ENCODE data around the gene CEP350. TPM values are rescaled to one million over a fixed set of nuclear protein-coding genes. Genes with fewer than 3 reads are reported as not detected.

The CEP350 gene
- total and polyA plus RNA-seq, 2 donors from 2014 or later = 2.8 to 46.5 TPM

GRCh38 chr1:180117764-180118116 is 163.1 kb downstream of the CEP350 start:
- no peak for FAIRE-seq
- no peaks in the 10 kb centered on the region for H3K27me3 ChIP-seq (ENCODE audit: control insufficient read depth, insufficient read depth, low read length)
- H3K9me3 ChIP-seq (ENCODE audit: control insufficient read depth in 2 of 3, insufficient read depth in 1 of 3, low read length in 3 of 3) = no peaks in the 10 kb centered on the region
- H3K4me3 ChIP-seq (ENCODE audit: low read length in 3 of 3) = no peak overlapping the region
- peaks cover 0 to 7% (median 0%) of the 10 kb centered on the region in 3 donors for H3K4me1 ChIP-seq (ENCODE audit: control insufficient read depth in 2 of 3, insufficient read depth in 2 of 3, low read depth in 1 of 3, low read length in 3 of 3)
- no peak overlapping the region for H3K27ac ChIP-seq (ENCODE audit: low read depth in 2 of 2, low read length in 2 of 2)
- intact Hi-C loops (cut with DNase I) = no loop called here
- no peak overlapping the region for H3K9ac ChIP-seq (ENCODE audit: low read length in 3 of 3)
- TF ChIP-seq CTCF (IDR thresholded peaks at IDR 0.05; ENCODE audit: borderline replicate concordance, extremely low read depth, insufficient read depth) = no peak
- H3K36me3 ChIP-seq (ENCODE audit: control insufficient read depth in 2 of 3, insufficient read depth in 3 of 3, low read length in 3 of 3) = peaks cover 0 to 2% (median 0%) of the 10 kb centered on the region in 3 donors
- DNase-seq = no peak

DNA sequence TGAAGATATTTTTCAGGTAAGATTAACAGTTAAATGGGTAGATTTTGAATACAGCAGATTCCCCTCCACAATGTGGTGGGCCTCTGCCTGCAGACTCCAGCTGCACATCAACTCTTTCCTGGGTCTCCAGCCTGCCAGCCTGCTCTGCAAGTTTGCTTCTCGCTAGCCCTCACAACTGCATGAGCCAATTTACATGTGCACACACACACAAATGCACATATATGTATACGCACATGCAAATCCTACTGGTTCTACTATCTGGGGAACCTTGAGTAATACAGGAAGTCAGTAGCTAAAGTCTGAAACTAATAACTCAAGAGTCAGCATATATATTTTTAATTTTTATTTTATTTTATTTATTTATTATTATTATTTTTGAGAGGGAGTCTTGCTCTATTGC is 165.2 kb downstream of the CEP350 start:
- no peak overlapping the region for H3K27ac ChIP-seq (ENCODE audit: low read depth in 2 of 2, low read length in 2 of 2)
- H3K36me3 ChIP-seq (ENCODE audit: control insufficient read depth in 2 of 3, insufficient read depth in 3 of 3, low read length in 3 of 3) = no peaks in the 10 kb centered on the region
- H3K27me3 ChIP-seq (ENCODE audit: control insufficient read depth, insufficient read depth, low read length) = no peaks in the 10 kb centered on the region
- no peak for FAIRE-seq
- DNase-seq = no peak
- H3K4me3 ChIP-seq (ENCODE audit: low read length in 3 of 3) = no peak overlapping the region
- peaks cover 0 to 7% (median 0%) of the 10 kb centered on the region in 3 donors for H3K4me1 ChIP-seq (ENCODE audit: control insufficient read depth in 2 of 3, insufficient read depth in 2 of 3, low read depth in 1 of 3, low read length in 3 of 3)
- no peaks in the 10 kb centered on the region for H3K9me3 ChIP-seq (ENCODE audit: control insufficient read depth in 2 of 3, insufficient read depth in 1 of 3, low read length in 3 of 3)
- TF ChIP-seq CTCF (IDR thresholded peaks at IDR 0.05; ENCODE audit: borderline replicate concordance, extremely low read depth, insufficient read depth) = no peak
- intact Hi-C loops (cut with DNase I) = no loop called here
- H3K9ac ChIP-seq (ENCODE audit: low read length in 3 of 3) = no peak overlapping the region

DNA sequence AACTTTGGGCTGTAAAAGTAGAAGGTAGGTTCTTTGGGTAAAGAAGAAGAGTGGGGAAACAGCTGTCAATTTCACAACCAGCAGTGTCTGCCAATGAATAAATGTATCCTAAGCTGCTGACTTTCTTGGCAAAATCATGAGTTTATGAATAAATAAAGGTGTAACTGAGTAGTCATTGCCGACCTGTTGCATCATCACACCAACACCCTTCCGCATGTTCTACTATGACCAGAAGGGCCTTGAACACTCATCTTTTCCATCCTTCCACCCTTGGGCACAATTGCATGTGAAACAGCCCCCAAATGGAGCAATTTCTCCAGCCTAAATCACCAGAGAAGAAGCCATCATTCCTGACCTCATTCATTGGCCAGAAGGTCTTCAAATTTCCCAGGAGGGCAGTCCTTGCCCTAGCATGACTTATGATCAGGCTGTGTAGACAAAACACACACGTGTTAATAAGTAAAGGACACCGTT is 168.9 kb downstream of the CEP350 start:
- FAIRE-seq (no peak), DNase-seq (no peak)
- H3K9me3 ChIP-seq (ENCODE audit: control insufficient read depth in 2 of 3, insufficient read depth in 1 of 3, low read length in 3 of 3) = no peaks in the 10 kb centered on the region
- H3K4me3 ChIP-seq (ENCODE audit: low read length in 3 of 3) = no peak overlapping the region
- no peaks in the 10 kb centered on the region for H3K36me3 ChIP-seq (ENCODE audit: control insufficient read depth in 2 of 3, insufficient read depth in 3 of 3, low read length in 3 of 3)
- intact Hi-C loops (cut with DNase I) = no loop called here
- no peaks in the 10 kb centered on the region for H3K27me3 ChIP-seq (ENCODE audit: control insufficient read depth, insufficient read depth, low read length)
- H3K4me1 ChIP-seq (ENCODE audit: control insufficient read depth in 2 of 3, insufficient read depth in 2 of 3, low read depth in 1 of 3, low read length in 3 of 3) = no peaks in the 10 kb centered on the region
- H3K27ac ChIP-seq (ENCODE audit: low read depth in 2 of 2, low read length in 2 of 2) = no peak overlapping the region
- no peak for TF ChIP-seq CTCF (IDR thresholded peaks at IDR 0.05; ENCODE audit: borderline replicate concordance, extremely low read depth, insufficient read depth)
- no peak overlapping the region for H3K9ac ChIP-seq (ENCODE audit: low read length in 3 of 3)

DNA sequence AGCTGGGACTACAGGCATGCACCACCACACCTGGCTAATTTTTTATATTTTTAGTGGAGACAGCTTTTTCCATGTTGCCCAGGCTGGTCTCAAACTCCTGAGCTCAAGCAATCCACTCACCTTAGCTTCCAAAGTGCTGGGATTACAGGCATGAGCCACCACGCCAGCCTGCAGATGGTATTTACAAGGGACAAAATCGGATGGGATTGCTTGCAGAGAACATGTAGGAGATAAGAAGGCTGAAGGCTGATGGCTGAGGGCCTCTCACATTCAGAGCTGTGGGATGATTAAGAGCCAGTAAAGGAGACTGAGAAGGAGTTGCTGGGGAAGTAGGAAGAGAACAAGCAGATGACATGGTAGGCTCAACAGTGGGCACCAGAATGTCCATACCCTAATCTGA is 176.0 kb downstream of the CEP350 start:
- Histone ChIP-seq H3K9ac (ENCODE audit: low read length in 3 of 3) (no peak overlapping the region), H3K27me3 (ENCODE audit: control insufficient read depth, insufficient read depth, low read length) (no peaks in the 10 kb centered on the region), H3K36me3 (ENCODE audit: control insufficient read depth in 2 of 3, insufficient read depth in 3 of 3, low read length in 3 of 3) (no peaks in the 10 kb centered on the region), H3K4me1 (ENCODE audit: control insufficient read depth in 2 of 3, insufficient read depth in 2 of 3, low read depth in 1 of 3, low read length in 3 of 3) (no peaks in the 10 kb centered on the region), H3K27ac (ENCODE audit: low read depth in 2 of 2, low read length in 2 of 2) (no peak overlapping the region), H3K4me3 (ENCODE audit: low read length in 3 of 3) (no peak overlapping the region), H3K9me3 (ENCODE audit: control insufficient read depth in 2 of 3, insufficient read depth in 1 of 3, low read length in 3 of 3) (no peaks in the 10 kb centered on the region)
- intact Hi-C loops (cut with DNase I) = no loop called here
- TF ChIP-seq CTCF (IDR thresholded peaks at IDR 0.05; ENCODE audit: borderline replicate concordance, extremely low read depth, insufficient read depth) = no peak
- DNase-seq (no peak), FAIRE-seq (no peak)

Data from kidney (tissue), 14 donors.